Suppressor macrophage treated with lipopolysaccharide for 1 hour (primary cell): ENCODE measurements around the gene NHLRC1.

Experiments
- DNase-seq, 3 donors: peaks; one replicate each; pipeline ENCODE4 v3.0.0-alpha.2; 2020 to 2022

The NHLRC1 gene

DNA sequence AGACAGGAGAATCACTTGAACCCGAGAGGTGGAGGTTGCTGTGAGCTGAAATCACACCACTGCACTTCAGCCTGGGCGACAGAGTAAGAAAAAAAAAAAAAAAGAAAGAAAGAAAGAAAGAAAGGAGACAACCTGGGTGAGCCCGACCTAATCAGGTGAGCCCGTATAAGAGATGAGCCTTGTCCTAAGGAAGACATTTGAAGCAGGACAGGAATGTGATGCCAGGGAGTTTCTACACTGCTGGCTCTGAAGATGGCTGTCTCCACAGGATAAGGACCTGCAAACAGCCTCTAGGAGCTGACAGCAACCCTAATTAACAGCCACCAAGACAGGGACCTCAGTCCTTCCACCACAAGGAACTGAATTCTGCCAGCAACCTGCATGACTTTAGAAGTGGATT lies 41.9 kb downstream of the NHLRC1 start:
- no peak for DNase-seq

DNA sequence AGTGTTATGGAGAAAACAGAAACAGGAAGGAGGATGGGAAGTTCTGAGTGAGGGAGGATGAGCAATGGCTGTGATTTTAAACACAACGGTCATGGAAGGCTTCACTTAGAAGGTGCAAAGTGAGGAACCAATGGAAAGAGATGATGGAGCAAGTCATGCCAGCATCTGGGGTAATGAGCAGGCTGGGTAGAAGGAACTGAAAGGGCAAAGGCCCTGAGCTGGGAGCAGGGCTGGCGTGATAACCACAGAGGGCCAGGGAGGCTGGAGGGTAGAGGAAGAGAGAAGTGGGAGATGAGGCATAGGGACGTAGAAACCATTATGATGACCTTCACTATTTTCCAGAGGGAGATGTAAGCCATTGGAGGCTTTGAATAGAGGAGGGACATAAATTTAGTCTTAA lies 43.6 kb downstream of the NHLRC1 start:
- DNase-seq, result peak; percentile 54 to 66 (median 62)

DNA sequence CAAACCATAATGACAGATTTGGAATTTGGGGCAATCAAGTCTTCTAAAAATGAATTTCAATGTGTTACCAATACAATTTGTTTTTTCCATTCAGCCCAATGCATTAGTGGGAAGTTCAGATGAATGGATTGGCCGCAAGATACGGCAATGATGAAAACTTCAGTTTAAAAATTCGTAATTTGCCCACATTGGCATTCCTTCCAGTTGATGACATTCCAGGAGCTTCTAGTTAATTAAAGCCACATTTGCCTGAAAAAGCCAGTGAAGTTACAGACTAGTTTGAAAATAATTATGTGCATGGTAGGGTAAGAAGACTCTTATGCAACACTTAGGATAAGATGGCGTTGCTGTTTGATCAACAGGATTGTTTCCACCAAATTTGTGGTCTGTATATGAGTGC lies 46.2 kb downstream of the NHLRC1 start:
- DNase-seq, result no peak

DNA sequence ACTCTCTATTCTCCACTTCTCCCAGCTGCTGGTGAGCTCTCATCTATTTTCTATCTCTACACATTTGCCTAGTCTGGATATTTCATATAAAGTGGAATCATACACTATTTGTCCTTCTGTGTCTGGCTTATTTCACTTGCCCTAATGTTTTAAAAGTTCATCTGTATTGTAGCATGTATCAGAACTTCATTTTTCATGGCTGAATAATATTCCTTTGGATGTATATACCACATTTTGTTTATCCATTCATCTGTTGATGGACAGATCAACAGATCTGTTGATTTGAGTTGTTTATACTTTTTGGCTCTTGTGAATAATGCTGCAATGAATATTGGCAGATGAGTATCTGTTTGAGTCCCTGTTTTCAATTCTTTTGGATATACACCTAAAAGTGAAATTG lies 49.6 kb downstream of the NHLRC1 start:
- DNase-seq, result no peak

DNA sequence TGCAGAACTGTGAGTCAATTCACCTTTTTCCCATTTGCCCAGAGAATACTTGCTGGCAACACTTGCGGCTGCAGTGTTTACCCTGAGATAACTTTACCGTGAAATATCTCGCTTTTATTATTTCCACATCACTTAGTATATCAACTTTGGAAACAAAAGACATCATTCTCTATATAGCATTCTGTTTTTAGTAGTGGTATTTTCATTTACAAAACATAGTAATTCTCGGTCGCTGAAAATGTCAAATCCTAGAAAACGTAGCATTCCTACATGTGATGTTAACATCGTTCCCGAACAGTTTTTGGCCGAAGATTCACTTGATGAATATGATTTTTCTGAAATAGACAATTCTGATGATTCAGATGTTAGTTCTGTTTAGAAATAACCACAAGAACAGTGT lies 52.0 kb downstream of the NHLRC1 start:
- no peak for DNase-seq
